HL-60/S4 treated with phorbol 12-myristate 13-acetate at 8.2 ng/mL for 4 days and 3 days (cell line): ENCODE measurements around the gene GALNT2.

Experiments
- in situ Hi-C: fragments of 300-500 bp; cut with MboI; formaldehyde crosslinking; loops from 2 replicates; pipeline ENCODE4 v1.15.0; 2022; ENCODE audit warnings: low sequenced_read_pairs

GALNT2 gene

DNA sequence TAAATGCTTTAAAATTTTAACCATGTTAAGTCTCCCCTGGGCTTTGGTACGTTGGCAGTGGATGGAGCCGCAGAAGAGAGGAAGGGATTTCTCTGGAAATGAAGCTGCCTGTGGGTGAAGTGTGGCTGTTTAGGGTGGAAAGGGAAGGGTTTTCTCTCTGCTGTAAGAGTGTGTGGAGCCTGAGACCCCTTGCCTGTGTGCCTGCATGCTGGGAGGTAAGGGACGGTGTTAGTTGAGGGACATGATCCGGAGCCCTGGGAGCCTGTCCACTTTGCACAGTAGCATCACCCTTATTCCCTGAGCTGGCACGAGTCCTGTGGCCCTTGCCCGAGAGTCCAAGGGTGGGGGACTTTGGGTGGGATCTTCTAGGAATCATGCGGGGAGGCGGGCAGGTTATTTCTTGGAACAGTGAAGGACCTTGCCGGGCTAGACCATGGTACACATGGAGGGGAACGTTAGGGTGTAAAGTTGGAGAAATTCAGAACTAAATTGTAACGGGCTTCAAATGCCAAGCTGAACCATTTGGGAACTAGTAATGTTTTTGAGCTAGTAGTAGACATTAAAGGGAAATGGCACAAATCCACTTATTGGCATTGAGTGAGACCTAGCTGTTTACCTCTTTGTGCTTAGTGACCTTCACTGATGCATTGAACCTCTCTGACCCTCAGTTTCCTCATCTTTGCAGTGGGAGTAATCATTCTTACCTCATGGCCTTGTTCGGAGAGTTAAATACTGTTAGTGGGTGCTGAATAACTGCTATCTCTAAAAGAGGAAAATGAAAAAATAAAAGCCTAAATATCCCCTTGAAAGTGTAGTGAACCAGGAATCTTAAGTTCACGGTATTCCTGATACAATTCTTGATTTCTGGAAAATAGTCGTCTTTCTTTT is 3.5 kb downstream of the GALNT2 start:
- in situ Hi-C loops = no loop called here

GRCh38 chr1:230071316-230071715 is 4.3 kb downstream of the GALNT2 start:
- in situ Hi-C loops = no loop called here

GRCh38 chr1:230072296-230072695 is 5.3 kb downstream of the GALNT2 start:
- in situ Hi-C loops = no loop called here

- in situ Hi-C loops = no loop called here
Observed at GRCh38 chr1:230072866-230073265, 5.8 kb downstream of the GALNT2 start.

DNA sequence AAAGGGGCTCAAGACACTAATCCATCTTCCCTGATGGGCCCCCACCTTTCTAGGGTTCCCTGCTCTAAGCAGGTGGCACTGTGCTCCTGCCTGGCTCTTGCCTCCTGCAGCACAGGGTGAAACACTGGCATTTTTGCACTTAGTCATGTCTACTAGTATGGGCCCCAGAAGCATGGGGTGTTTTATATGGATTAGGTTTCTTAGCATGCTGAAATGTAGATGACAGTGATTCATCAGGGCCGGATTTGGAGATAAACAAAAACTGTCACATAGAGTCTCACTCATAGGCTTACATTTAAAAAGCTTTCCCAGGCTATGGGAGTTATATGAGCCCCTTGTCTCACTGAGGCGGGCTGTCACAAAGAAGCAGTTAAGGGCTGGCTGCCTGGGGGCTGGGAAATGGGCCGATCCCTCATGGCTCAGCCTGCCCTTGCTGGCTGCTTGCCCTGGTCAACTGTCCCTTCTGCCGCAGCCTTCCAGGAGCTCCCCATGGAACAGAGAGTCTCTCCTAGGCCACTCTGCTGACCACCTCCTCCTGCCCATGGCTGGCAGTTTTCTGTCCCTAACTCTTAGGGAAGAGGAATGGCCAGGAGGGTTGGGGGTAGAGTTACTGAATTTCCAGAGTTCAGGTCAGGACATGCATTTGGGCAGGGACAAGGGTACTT is 6.5 kb downstream of the GALNT2 start:
- in situ Hi-C loops = no loop called here

DNA sequence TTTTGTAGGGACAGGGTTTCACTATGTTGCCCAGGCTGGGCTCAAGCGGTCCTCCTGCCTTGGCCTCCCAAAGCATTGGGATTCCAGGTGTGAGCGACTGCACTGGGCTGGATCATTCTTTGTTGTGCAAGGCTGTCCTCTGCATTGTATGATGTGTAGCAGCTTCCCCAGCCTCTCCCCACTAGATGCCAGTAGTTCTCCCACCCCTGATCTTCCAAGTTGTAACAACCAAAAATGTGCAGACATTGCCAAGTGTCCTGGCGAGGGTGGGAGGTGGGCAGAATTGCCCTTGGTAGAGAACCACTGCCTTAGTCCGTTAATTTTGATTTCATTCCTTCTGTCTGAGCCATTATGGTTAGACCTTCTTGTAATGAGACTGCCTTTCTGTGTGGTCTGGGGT is 7.2 kb downstream of the GALNT2 start:
- in situ Hi-C loops = no loop called here

DNA sequence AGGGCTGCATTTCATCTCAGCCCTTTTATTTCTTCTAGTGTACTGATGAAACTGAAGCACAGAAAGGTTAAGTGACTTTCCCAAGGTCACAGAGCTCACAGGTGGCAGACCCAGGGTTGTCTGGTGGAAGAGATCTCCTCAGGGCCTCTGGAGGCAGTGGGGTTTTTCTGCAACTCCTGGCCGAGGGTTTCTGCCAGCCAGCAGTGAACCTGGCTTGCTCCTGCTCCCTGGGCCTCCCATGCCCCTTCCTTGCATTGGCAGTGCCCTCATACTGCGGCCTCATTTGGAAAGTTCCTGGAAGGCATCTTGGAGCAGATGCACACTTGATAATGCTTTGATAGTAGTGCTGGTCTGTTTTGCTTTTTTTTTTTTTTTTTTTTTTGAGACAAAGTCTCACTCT is 7.7 kb downstream of the GALNT2 start:
- in situ Hi-C loops = no loop called here

DNA sequence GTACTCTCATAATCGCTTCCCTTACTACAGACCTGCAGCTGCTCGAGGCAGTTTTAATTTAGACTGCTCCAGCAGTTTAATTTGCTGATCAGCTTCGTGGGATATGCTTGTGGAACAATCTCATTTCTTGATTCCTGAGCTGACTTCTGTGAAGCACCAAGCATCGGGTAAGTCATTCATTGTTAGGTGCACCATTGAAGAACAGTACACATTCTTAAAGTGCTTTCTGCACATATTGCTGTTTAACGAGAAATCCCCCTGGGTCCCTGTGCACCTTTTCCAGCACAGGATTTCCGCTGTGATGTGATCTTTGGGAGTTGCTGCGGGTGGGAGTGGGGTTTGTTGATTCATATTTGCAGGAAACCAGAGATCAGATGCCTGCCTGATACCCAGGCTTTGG is 9.1 kb downstream of the GALNT2 start:
- in situ Hi-C loops = no loop called here

GRCh38 chr1:230077011-230077410 is 10.0 kb downstream of the GALNT2 start:
- in situ Hi-C loops = no loop called here

- in situ Hi-C loops = no loop called here
Observed at GRCh38 chr1:230077436-230078213, 10.6 kb downstream of the GALNT2 start.

DNA sequence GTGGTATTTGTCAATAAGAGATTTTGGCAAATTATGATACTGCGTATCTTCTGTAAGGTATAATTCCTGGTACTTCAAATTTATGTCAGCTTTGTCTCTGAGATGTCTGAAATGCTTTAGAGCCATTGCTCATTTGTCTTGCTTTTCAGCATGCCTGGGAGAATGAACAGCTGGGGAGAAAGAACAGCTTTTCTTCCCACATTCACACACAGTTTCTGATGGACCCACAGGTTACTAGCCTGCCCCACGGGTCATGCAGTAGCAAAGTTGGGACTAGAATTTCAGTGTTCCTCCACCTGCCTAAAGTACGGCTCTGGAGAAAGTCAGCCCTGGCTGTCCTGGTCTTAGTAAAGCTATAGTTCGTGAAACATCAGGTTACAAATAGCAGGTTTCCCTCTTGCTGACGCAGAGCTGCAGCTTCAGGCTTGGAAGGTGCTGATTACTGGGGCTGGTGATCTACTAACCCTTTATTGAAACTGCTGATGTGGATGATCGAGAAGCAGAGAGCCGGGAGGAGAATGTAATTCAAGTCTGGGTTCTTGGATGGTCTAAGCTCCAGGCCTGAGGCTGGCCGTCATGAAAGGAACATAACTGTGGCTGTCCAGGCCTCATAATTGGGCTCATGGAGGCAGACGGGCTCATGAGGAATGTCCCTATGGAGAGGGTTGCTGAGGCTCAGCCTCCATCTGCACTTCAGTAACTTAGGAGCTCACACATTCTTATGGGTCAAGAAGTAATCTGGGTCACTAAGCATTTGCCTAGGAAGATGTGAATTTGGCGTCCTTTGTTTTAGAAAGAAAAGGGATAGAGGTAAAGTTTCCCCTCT is 12.4 kb downstream of the GALNT2 start:
- in situ Hi-C loops = no loop called here

- in situ Hi-C loops = no loop called here
Observed at GRCh38 chr1:230080822-230081221, 13.8 kb downstream of the GALNT2 start.

DNA sequence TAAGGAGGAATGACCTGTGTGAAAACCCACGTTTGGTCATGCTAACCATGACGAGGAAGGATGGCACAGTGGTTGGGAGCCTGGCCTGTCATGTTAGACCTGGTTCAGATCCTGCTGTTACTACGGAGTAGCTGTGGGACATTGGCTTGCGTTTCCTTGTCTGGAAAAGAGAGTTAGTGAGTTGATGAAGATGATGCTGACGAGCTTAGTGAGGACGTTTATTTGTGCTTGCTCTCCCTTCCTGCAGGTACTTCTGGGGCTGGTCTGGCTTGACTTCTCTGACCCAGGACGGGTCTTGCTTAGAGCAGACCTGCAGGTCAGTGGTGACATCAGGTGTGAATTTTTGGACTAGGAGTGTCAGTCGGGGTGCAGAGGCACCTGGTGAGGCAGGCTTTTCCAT is 14.7 kb downstream of the GALNT2 start:
- in situ Hi-C loops = no loop called here

- in situ Hi-C loops = no loop called here
Observed at GRCh38 chr1:230082211-230082610, 15.2 kb downstream of the GALNT2 start.

GRCh38 chr1:230083053-230083452 is 16.0 kb downstream of the GALNT2 start:
- in situ Hi-C loops = no loop called here

GRCh38 chr1:230083746-230084407 is 16.8 kb downstream of the GALNT2 start:
- in situ Hi-C loops = no loop called here

- in situ Hi-C loops = no loop called here
Observed at GRCh38 chr1:230084408-230085177, 17.6 kb downstream of the GALNT2 start.

GRCh38 chr1:230085178-230085515 is 18.1 kb downstream of the GALNT2 start:
- in situ Hi-C loops = no loop called here

DNA sequence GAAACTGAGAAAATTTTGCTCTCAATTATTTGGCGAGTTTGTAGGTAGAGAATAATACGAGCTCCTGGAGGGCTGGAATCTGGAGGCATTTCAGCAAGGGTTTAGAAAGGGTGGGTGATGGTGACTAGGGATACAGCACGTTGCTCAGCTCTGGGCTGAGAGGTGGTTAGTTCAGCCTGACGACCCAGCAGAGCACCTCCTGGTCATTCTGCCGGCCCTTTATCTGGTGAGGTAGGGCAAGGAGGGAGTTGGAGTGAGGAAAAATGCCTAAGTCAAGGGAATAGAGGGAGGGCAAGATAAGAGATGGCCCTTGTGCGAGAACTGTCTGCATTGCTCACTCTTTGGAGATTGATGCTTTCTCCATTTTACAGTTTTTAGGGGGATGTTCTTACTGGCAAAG is 19.1 kb downstream of the GALNT2 start:
- in situ Hi-C loops = no loop called here
